GM08714 (cell line): ENCODE measurements around the gene ELK4.
A peak's percentile ranks its signal among the peaks of the same experiment; 100 is the strongest.

Experiments used
- H3K4me3 ChIP-seq: fragments of 200-500 bp; sonication (Bioruptor generic); 2 replicates; pipeline ENCODE4 v1.5.1; 2014; ENCODE audit warnings: mild to moderate bottlenecking, low read length, inconsistent platforms
- ZNF274 ChIP-seq: IDR thresholded peaks from 2 replicates; pipeline ENCODE4 v1.6.1; 2012; ENCODE audit warnings: mild to moderate bottlenecking, low read depth, low read length

ELK4 gene

DNA sequence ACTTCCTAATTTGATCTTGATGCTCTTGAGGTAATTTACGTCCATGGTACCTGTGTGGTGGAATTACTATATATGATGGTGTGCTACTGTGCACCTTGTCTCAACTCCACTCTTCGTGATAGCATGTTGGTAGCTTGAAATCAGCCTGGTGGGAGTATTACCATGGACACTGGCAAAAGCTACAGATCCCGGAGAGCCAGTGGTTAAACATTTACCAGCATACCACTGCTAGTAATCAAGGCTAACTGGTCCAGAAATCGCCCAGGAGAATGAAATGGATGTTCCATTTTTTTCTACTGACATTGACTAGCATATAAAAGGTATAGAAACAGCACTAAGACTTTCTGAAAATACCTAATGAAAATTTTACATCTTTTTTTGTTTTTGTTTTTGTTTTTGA, 30.6 kb downstream of the ELK4 start:
- no peak for TF ChIP-seq ZNF274
- H3K4me3 ChIP-seq, result no peak overlapping the region

DNA sequence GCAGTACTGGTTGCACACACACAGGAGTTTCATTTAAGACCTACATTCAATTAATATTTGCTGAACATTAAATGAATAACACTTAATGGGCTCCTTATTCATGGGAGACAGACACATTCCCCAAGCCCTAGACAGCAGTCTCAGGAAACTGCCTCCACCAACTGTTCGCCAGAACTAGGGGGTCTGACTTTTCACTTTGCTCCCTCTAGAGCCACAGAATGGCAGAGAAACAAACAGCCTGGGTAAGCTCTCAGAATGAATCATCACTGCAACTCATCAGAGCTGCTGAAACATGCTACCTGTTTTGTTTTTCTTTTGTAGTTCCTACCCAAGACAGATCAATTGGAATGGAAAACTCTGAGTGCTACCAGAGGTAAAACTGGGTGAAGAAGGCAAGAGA, 31.7 kb downstream of the ELK4 start:
- TF ChIP-seq ZNF274, result no peak
- H3K4me3 ChIP-seq, result no peak overlapping the region

GRCh38 chr1:205599669-205600042, 32.2 kb downstream of the ELK4 start:
- TF ChIP-seq ZNF274, result no peak
- H3K4me3 ChIP-seq, result no peak overlapping the region

DNA sequence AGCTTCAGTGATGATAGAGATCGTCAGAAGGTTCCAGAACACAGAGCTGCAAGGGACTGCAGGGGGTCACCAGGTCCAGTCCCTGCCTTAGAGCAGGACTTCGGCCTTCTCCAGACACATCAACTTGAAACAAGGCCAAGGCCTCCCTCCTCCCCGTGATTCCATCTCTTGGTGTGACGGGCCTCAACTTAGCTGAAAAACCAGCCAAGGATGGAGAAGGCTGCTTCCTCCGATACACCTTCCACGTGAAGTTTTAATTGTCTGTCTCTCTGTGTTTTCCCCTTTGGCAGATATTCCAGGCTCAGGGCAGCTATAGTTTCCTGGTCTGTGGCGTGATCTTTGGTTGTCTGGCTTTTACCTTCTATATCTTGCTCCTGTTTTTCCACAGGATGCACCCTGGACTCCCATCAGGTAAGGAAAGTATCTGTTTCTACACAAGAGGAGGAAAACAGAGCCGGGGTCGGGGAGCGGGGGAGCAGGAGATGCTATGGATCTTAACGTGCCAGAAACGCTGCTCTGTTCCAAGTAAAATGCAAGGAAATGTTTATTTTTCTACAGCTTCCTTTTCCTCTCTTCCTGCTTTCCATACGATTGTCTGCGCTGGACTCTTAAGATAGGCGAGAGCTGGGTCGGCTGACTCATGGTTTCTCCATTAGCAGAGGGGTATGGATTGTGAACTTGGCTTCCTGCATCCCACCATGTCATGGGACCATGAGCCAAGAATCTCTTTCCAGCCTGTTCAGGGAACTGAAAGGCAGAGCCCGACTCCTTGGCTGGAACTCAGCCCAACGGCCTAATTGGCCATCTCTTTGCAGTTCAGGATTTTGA, 32.8 kb downstream of the ELK4 start:
- no peak overlapping the region for H3K4me3 ChIP-seq

GRCh38 chr1:205597691-205598314, 34.0 kb downstream of the ELK4 start:
- TF ChIP-seq ZNF274, result no peak
- H3K4me3 ChIP-seq, result no peak overlapping the region

More for the DNA sequence above, 32.8 kb downstream of the ELK4 start:
- TF ChIP-seq ZNF274, result no peak

- no peak for TF ChIP-seq ZNF274
- H3K4me3 ChIP-seq, result no peak overlapping the region
Measured at GRCh38 chr1:205596876-205597275, 34.9 kb downstream of the ELK4 start.

- TF ChIP-seq ZNF274, result no peak
Measured at GRCh38 chr1:205595861-205596260, 36.0 kb downstream of the ELK4 start.

DNA sequence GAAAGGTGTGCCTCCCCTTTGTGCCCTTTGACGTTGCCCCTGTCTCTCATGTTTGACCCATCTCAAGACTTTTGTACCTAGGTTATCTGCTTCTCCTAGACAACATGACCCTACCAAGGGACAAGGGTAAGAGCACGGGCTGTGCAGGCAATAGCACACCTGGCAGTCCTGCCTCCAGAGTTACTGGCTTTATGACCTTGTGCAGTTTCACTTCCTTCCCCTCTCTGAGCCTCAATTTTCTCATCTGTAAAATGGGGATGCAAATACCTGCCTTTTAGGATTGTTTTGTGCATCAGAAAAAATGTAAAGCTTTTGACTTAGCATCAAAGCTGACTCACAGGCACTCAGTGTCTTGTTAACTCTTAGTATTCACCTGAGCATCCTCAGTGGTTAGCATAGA, 36.4 kb downstream of the ELK4 start:
- TF ChIP-seq ZNF274, result no peak
- no peak overlapping the region for H3K4me3 ChIP-seq

More at GRCh38 chr1:205595861-205596260, 36.0 kb downstream of the ELK4 start:
- no peak overlapping the region for H3K4me3 ChIP-seq

- no peak overlapping the region for H3K4me3 ChIP-seq
Measured at GRCh38 chr1:205594846-205595245, 37.0 kb downstream of the ELK4 start.

GRCh38 chr1:205593967-205594366, 37.8 kb downstream of the ELK4 start:
- TF ChIP-seq ZNF274, result no peak
- no peak overlapping the region for H3K4me3 ChIP-seq

More at GRCh38 chr1:205594846-205595245, 37.0 kb downstream of the ELK4 start:
- TF ChIP-seq ZNF274, result no peak

GRCh38 chr1:205593532-205593931, 38.3 kb downstream of the ELK4 start:
- H3K4me3 ChIP-seq, result peak overlapping the region; percentile 14; the same call in 1 of the 2 replicates

GRCh38 chr1:205592443-205593003, 39.3 kb downstream of the ELK4 start:
- TF ChIP-seq ZNF274, result no peak
- H3K4me3 ChIP-seq, result peak overlapping the region; percentile 25; the same call in 1 of the 2 replicates

More at GRCh38 chr1:205593532-205593931, 38.3 kb downstream of the ELK4 start:
- TF ChIP-seq ZNF274, result no peak

DNA sequence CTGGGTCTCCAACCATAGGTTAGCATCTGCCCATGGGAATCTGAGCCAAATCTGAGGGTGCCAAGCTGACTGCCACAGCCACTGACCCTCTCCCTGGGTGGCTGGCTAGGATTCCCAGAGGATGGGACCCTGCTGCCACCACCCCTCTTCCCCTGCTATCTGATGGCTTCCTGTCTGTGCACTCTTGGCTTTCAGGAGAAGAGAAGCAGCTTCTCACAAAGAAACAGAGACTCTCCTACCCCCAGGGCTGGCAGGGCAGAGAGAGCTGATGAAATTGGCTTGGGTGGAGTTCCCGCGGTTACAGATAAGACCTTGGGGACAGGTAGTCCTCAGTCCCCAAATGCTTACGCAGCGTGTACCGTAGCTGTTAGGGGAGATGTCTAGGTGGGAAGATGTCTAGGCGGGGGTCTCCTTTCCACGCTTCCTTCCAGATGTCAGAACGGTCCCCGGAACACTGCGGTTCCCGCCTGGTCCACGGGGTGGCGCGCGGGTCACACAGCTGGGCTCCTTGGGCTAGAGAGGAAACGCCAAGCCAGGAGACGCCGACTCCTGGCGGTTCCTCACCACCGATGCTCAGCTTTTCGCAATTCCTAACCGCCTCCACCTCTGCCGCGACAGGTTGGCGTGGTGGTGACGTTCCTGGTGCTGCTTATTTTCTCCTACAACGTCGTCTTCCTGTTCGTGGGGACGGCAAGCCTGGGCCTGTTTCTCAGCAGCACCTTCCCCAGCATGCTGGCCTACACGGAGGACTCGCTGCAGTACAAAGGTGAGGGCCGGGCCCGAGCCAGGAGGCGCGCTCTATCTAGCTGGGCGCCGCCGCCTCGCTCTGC, 40.1 kb downstream of the ELK4 start:
- H3K4me3 ChIP-seq, result peak overlapping the region; percentile 54; the same call in 1 of the 2 replicates
- TF ChIP-seq ZNF274, result no peak
